Thoracic aorta (tissue), 2 donors: ENCODE measurements around the gene GPRIN2. TPM values are rescaled to one million over a fixed set of nuclear protein-coding genes. Genes with fewer than 3 reads are reported as not detected.

Experiments
- ATAC-seq: fragments of 150-250 bp; one replicate; pipeline ENCODE4 v1.8.0; 2017; ENCODE audit warnings: low read depth; ENCODE audit not compliant: insufficient number of reproducible peaks, low FRiP score
- DNase-seq: peaks from one replicate; pipeline ENCODE4 v3.0.0-alpha.2; 2020; ENCODE audit warnings: low spot score
- H3K27ac ChIP-seq, 2 donors: fragments of 200-600 bp; sonication (generic); 1 replicate in 1 of 2; 2 replicates in 1 of 2; pipeline ENCODE4 v1.5.1; 2016; ENCODE audit warnings: mild to moderate bottlenecking in 2 of 2, moderate library complexity in 2 of 2
- H3K27me3 ChIP-seq: fragments of 200-600 bp; sonication (generic); replicated peaks from 2 replicates; pipeline ENCODE4 v1.6.0; 2016; ENCODE audit warnings: mild to moderate bottlenecking; ENCODE audit not compliant: insufficient read depth
- H3K36me3 ChIP-seq: fragments of 200-600 bp; sonication (generic); one replicate; pipeline ENCODE4 v1.5.1; 2016
- H3K4me1 ChIP-seq, 2 donors: fragments of 200-600 bp; sonication (generic); 1 replicate in 1 of 2; 2 replicates in 1 of 2; pipeline versions ENCODE4 v1.5.1 to v1.6.0; 2016; ENCODE audit warnings: low read depth in 2 of 2, mild to moderate bottlenecking in 1 of 2; ENCODE audit not compliant: control insufficient read depth in 1 of 2
- H3K4me3 ChIP-seq: fragments of 200-600 bp; sonication (generic); 2 replicates; pipeline ENCODE4 v1.5.1; 2016; ENCODE audit warnings: mild to moderate bottlenecking
- H3K9me3 ChIP-seq: fragments of 200-600 bp; sonication (generic); 2 replicates; pipeline ENCODE4 v1.5.1; 2016
- CTCF ChIP-seq: fragments of 200-600 bp; sonication (generic); IDR thresholded peaks from one replicate; pipeline ENCODE4 v1.5.1; 2019; ENCODE audit warnings: antibody characterized with exemption
- total RNA-seq, 2 donors: library from RNA; depleted of rRNA; stranded (reverse); fragments of >200 nt; gene quantifications; one replicate each; pipeline versions ENCODE4 v1.1.0 to v1.2.3, GENCODE V29; 2016

The GPRIN2 gene
- total RNA-seq, 2 donors from 2014 or later = 0.27 to 4.8 TPM

GRCh38 chr10:46546591-46547540 lies 9.6 kb downstream of the GPRIN2 start:
- Histone ChIP-seq H3K9me3 (no peaks in the 10 kb centered on the region), H3K27ac (no peak overlapping the region), H3K4me1 (peaks cover 7 to 12% of the 10 kb centered on the region in 2 donors), H3K27me3 (no peaks in the 10 kb centered on the region), H3K4me3 (no peak overlapping the region), H3K36me3 (no peaks in the 10 kb centered on the region)
- no peak for TF ChIP-seq CTCF
- ATAC-seq = no peak
- DNase-seq = peak; percentile 1

GRCh38 chr10:46545861-46546590 lies 10.4 kb downstream of the GPRIN2 start:
- Histone ChIP-seq H3K9me3 (no peaks in the 10 kb centered on the region), H3K4me3 (no peak overlapping the region), H3K27me3 (no peaks in the 10 kb centered on the region), H3K4me1 (peaks cover 7 to 13% of the 10 kb centered on the region in 2 donors), H3K27ac (no peak overlapping the region), H3K36me3 (no peaks in the 10 kb centered on the region)
- ATAC-seq (no peak), DNase-seq (peak; percentile 1)
- no peak for TF ChIP-seq CTCF

- Histone ChIP-seq H3K27me3 (no peaks in the 10 kb centered on the region), H3K36me3 (no peaks in the 10 kb centered on the region), H3K4me3 (no peak overlapping the region), H3K4me1 (peaks cover 15 to 21% of the 10 kb centered on the region in 2 donors), H3K9me3 (no peaks in the 10 kb centered on the region), H3K27ac (peak overlapping the region in 1 of 2 donors; percentile 5)
- ATAC-seq (no peak), DNase-seq (no peak)
- no peak for TF ChIP-seq CTCF
Measured at GRCh38 chr10:46544989-46545791, 11.3 kb downstream of the GPRIN2 start.

GRCh38 chr10:46543466-46544377 lies 12.7 kb downstream of the GPRIN2 start:
- DNase-seq (peak; percentile 1), ATAC-seq (no peak)

More at GRCh38 chr10:46543466-46544377, 12.7 kb downstream of the GPRIN2 start:
- no peak overlapping the region for H3K27ac ChIP-seq
- H3K36me3 ChIP-seq = no peaks in the 10 kb centered on the region
- no peaks in the 10 kb centered on the region for H3K27me3 ChIP-seq
- TF ChIP-seq CTCF = no peak
- peaks cover 18 to 35% of the 10 kb centered on the region in 2 donors for H3K4me1 ChIP-seq
- H3K9me3 ChIP-seq = no peaks in the 10 kb centered on the region
- no peak overlapping the region for H3K4me3 ChIP-seq
